Measurements from ENCODE around the gene SH3TC1. TPM values are rescaled to one million over a fixed set of nuclear protein-coding genes. Genes with fewer than 3 reads are reported as not detected.

SH3TC1 gene
- total RNA-seq, 1 experiment from 2014 or later, result 7.8 TPM

GRCh38 chr4:8221476-8221875 is 22.4 kb downstream of the SH3TC1 start:
- no TSS peak for BruUV-seq (replicated peaks)
- TF ChIP-seq CTCF (IDR thresholded peaks at IDR 0.05; ENCODE audit: unreplicated experiment), result no peak
- no peak overlapping the region for H3K4me3 Mint-ChIP-seq (ENCODE audit: low read depth, unreplicated experiment)
- no peaks in the 10 kb centered on the region for H3K27me3 Mint-ChIP-seq (ENCODE audit: unreplicated experiment)
- H3K27ac Mint-ChIP-seq (ENCODE audit: unreplicated experiment), result no peak overlapping the region
- H3K9me3 Mint-ChIP-seq (ENCODE audit: low read depth, unreplicated experiment), result no peaks in the 10 kb centered on the region
- no peaks in the 10 kb centered on the region for H3K36me3 Mint-ChIP-seq (ENCODE audit: insufficient read depth, unreplicated experiment)
- intact Hi-C loops (cut with micrococcal nuclease; ENCODE audit: unreplicated experiment), result no loop called here
- H3K4me1 Mint-ChIP-seq (ENCODE audit: low read depth, unreplicated experiment), result no peaks in the 10 kb centered on the region
- no peak for DNase-seq
- CTCF ChIA-PET, result no interaction called here

GRCh38 chr4:8221985-8222384 is 22.9 kb downstream of the SH3TC1 start:
- no TSS peak for BruUV-seq (replicated peaks)
- Mint-ChIP-seq H3K27me3 (ENCODE audit: unreplicated experiment) (no peaks in the 10 kb centered on the region), H3K36me3 (ENCODE audit: insufficient read depth, unreplicated experiment) (no peaks in the 10 kb centered on the region), H3K4me1 (ENCODE audit: low read depth, unreplicated experiment) (no peaks in the 10 kb centered on the region), H3K27ac (ENCODE audit: unreplicated experiment) (no peak overlapping the region), H3K4me3 (ENCODE audit: low read depth, unreplicated experiment) (no peak overlapping the region), H3K9me3 (ENCODE audit: low read depth, unreplicated experiment) (no peaks in the 10 kb centered on the region)
- CTCF ChIA-PET, result no interaction called here
- intact Hi-C loops (cut with micrococcal nuclease; ENCODE audit: unreplicated experiment), result no loop called here
- TF ChIP-seq CTCF (IDR thresholded peaks at IDR 0.05; ENCODE audit: unreplicated experiment), result no peak
- DNase-seq, result no peak

- H3K4me3 Mint-ChIP-seq (ENCODE audit: low read depth, unreplicated experiment), result no peak overlapping the region
- TF ChIP-seq CTCF (IDR thresholded peaks at IDR 0.05; ENCODE audit: unreplicated experiment), result no peak
- H3K4me1 Mint-ChIP-seq (ENCODE audit: low read depth, unreplicated experiment), result no peaks in the 10 kb centered on the region
- CTCF ChIA-PET, result no interaction called here
- no TSS peak for BruUV-seq (replicated peaks)
- no peaks in the 10 kb centered on the region for H3K9me3 Mint-ChIP-seq (ENCODE audit: low read depth, unreplicated experiment)
- no peaks in the 10 kb centered on the region for H3K36me3 Mint-ChIP-seq (ENCODE audit: insufficient read depth, unreplicated experiment)
- intact Hi-C loops (cut with micrococcal nuclease; ENCODE audit: unreplicated experiment), result no loop called here
- no peak for DNase-seq
- no peaks in the 10 kb centered on the region for H3K27me3 Mint-ChIP-seq (ENCODE audit: unreplicated experiment)
- no peak overlapping the region for H3K27ac Mint-ChIP-seq (ENCODE audit: unreplicated experiment)
Observed at GRCh38 chr4:8222609-8223388, 23.7 kb downstream of the SH3TC1 start.

GRCh38 chr4:8224267-8224974 is 25.3 kb downstream of the SH3TC1 start:
- BruUV-seq (replicated peaks), result no TSS peak
- Mint-ChIP-seq H3K4me3 (ENCODE audit: low read depth, unreplicated experiment) (no peak overlapping the region), H3K27me3 (ENCODE audit: unreplicated experiment) (no peaks in the 10 kb centered on the region), H3K36me3 (ENCODE audit: insufficient read depth, unreplicated experiment) (no peaks in the 10 kb centered on the region), H3K4me1 (ENCODE audit: low read depth, unreplicated experiment) (no peaks in the 10 kb centered on the region), H3K9me3 (ENCODE audit: low read depth, unreplicated experiment) (no peaks in the 10 kb centered on the region), H3K27ac (ENCODE audit: unreplicated experiment) (no peak overlapping the region)
- CTCF ChIA-PET, result no interaction called here
- TF ChIP-seq CTCF (IDR thresholded peaks at IDR 0.05; ENCODE audit: unreplicated experiment), result no peak
- no peak for DNase-seq
- intact Hi-C loops (cut with micrococcal nuclease; ENCODE audit: unreplicated experiment), result no loop called here

All from Calu3 (cell line).